Keratinocyte (primary cell): ENCODE measurements around the gene PP2D1. TPM values are rescaled to one million over a fixed set of nuclear protein-coding genes. Genes with fewer than 3 reads are reported as not detected.

Experiments used
- DNase-seq: peaks from one replicate; pipeline ENCODE4 v3.0.0-alpha.2; 2011; ENCODE audit warnings: low read depth, missing footprints, low spot score
- FAIRE-seq: peaks from 2 replicates; lab custom pipeline; 2011; peaks lifted over from hg19 to GRCh38; lab: Jason Lieb, UNC
- H2AFZ ChIP-seq: 2 replicates; pipeline ENCODE4 v1.6.0; 2012; ENCODE audit warnings: low read length, control low read depth, inconsistent platforms; ENCODE audit not compliant: control insufficient read depth
- H3K27ac ChIP-seq: 2 replicates; pipeline ENCODE4 v1.5.1; 2011; ENCODE audit warnings: low read length; ENCODE audit not compliant: control insufficient read depth, insufficient read depth
- H3K27me3 ChIP-seq: 3 replicates; pipeline ENCODE4 v1.6.0; 2011; ENCODE audit warnings: low read length; ENCODE audit not compliant: control insufficient read depth, insufficient read depth; ENCODE audit errors: extremely low read depth
- H3K36me3 ChIP-seq, 2 experiments: 2 replicates in 1 of 2; 3 replicates in 1 of 2; pipeline ENCODE4 v1.5.1; 2011; ENCODE audit warnings: low read length in 2 of 2, mild to moderate bottlenecking in 1 of 2; ENCODE audit not compliant: control insufficient read depth in 2 of 2, insufficient read depth in 2 of 2; ENCODE audit errors: extremely low read depth in 1 of 2
- H3K4me1 ChIP-seq: 3 replicates; pipeline ENCODE4 v1.5.1; 2011; ENCODE audit warnings: low read length; ENCODE audit not compliant: control insufficient read depth, insufficient read depth; ENCODE audit errors: extremely low read depth
- H3K4me2 ChIP-seq: 3 replicates; pipeline ENCODE4 v1.6.0; 2011; ENCODE audit warnings: low read depth, low read length; ENCODE audit not compliant: control insufficient read depth, insufficient read depth; ENCODE audit errors: extremely low read depth
- H3K4me3 ChIP-seq, 3 experiments: fragments of 200-600 bp in 1 of 3; sonication (generic) in 1 of 3; 2 replicates in 2 of 3; 3 replicates in 1 of 3; pipeline ENCODE4 v1.5.1; 2011 to 2016; ENCODE audit warnings: low read length in 3 of 3, mild to moderate bottlenecking in 3 of 3, control low read depth in 2 of 3, inconsistent platforms in 1 of 3, low read depth in 1 of 3, mixed read lengths in 1 of 3, mixed run types in 1 of 3, moderate library complexity in 1 of 3; ENCODE audit not compliant: control insufficient read depth in 2 of 3, insufficient read depth in 2 of 3; ENCODE audit errors: extremely low read depth in 1 of 3
- H3K79me2 ChIP-seq: 2 replicates; pipeline ENCODE4 v1.6.0; 2012; ENCODE audit warnings: low read length; ENCODE audit not compliant: control insufficient read depth, insufficient read depth
- H3K9ac ChIP-seq: 3 replicates; pipeline ENCODE4 v1.6.0; 2011; ENCODE audit warnings: low read length; ENCODE audit not compliant: control insufficient read depth, insufficient read depth; ENCODE audit errors: extremely low read depth
- H3K9me1 ChIP-seq: 3 replicates; pipeline ENCODE4 v1.6.0; 2011; ENCODE audit warnings: low read length; ENCODE audit not compliant: control insufficient read depth, insufficient read depth; ENCODE audit errors: extremely low read depth
- H3K9me3 ChIP-seq: 2 replicates; pipeline ENCODE4 v1.5.1; 2012; ENCODE audit warnings: low read depth, low read length; ENCODE audit not compliant: control insufficient read depth
- H4K20me1 ChIP-seq: 3 replicates; pipeline ENCODE4 v1.6.0; 2011; ENCODE audit warnings: low read length; ENCODE audit not compliant: control insufficient read depth, insufficient read depth; ENCODE audit errors: extremely low read depth
- CTCF ChIP-seq, 3 experiments: IDR thresholded peaks in 1 of 3; conservative IDR thresholded peaks in 1 of 3; optimal IDR thresholded peaks in 1 of 3; 2 replicates in 2 of 3; 3 replicates in 1 of 3; pipeline versions ENCODE3 to v1.5.1; 2011; ENCODE audit warnings: low read length in 3 of 3, mild to moderate bottlenecking in 3 of 3, moderate library complexity in 2 of 3, control low read depth in 1 of 3, inconsistent platforms in 1 of 3; ENCODE audit not compliant: insufficient read depth in 2 of 3; ENCODE audit errors: extremely low read depth in 1 of 3
- EZH2 ChIP-seq: IDR thresholded peaks from one replicate; pipeline ENCODE4 v1.6.1; 2012; ENCODE audit warnings: inconsistent platforms, mild to moderate bottlenecking, low read length, moderate library complexity
- dilution Hi-C: fragments of 300-500 bp; cut with MboI; formaldehyde crosslinking; loops from one replicate; pipeline ENCODE4 v1.7.0; 2020; ENCODE audit warnings: low sequenced_read_pairs; ENCODE audit not compliant: extremely low pct_ligation_motif_present
- polyA plus RNA-seq, 5 experiments: library from polyadenylated mRNA; depleted of rRNA in 3 of 5; stranded (reverse) in 3 of 5; stranded (forward) in 1 of 5; unstranded in 1 of 5; fragments of >200 nt; gene quantifications; 1 replicate in 1 of 5; 2 replicates in 3 of 5; 3 replicates in 1 of 5; pipeline versions ENCODE4 v1.2.1 to v1.2.3, GENCODE V29; 2011 to 2012; ENCODE audit warnings: missing spikeins in 2 of 5, low read depth in 1 of 5, low replicate concordance in 1 of 5

The PP2D1 gene
- polyA plus RNA-seq, 1 donor (not counting 4 experiments of a cell fraction or from before 2014, with no cell fraction given): not detected

- no peak overlapping the region for H3K27ac ChIP-seq
- H3K79me2 ChIP-seq: no peaks in the 10 kb centered on the region
- H3K9ac ChIP-seq: no peak overlapping the region
- no peaks in the 10 kb centered on the region for H4K20me1 ChIP-seq
- no peak overlapping the region for H2AFZ ChIP-seq
- TF ChIP-seq CTCF (optimal IDR thresholded peaks at IDR 0.05 in 1 of 3, IDR thresholded peaks at IDR 0.05 in 1 of 3, conservative IDR thresholded peaks at IDR 0.05 in 1 of 3; ENCODE audit: extremely low read depth in 1 of 3, insufficient read depth in 2 of 3, low read length in 3 of 3): no peak
- no peak for TF ChIP-seq EZH2
- DNase-seq (no peak), FAIRE-seq (no peak)
- H3K9me1 ChIP-seq: no peaks in the 10 kb centered on the region
- no peaks in the 10 kb centered on the region for H3K36me3 ChIP-seq
- H3K4me1 ChIP-seq: peaks cover 51% of the 10 kb centered on the region
- H3K9me3 ChIP-seq: no peaks in the 10 kb centered on the region
- dilution Hi-C loops: no loop called here
- H3K27me3 ChIP-seq: no peaks in the 10 kb centered on the region
- no peak overlapping the region for H3K4me2 ChIP-seq
- H3K4me3 ChIP-seq: no peak overlapping the region
These were observed 47.9 kb upstream of the PP2D1 start for GRCh38 chr3:20059929-20060328.

DNA sequence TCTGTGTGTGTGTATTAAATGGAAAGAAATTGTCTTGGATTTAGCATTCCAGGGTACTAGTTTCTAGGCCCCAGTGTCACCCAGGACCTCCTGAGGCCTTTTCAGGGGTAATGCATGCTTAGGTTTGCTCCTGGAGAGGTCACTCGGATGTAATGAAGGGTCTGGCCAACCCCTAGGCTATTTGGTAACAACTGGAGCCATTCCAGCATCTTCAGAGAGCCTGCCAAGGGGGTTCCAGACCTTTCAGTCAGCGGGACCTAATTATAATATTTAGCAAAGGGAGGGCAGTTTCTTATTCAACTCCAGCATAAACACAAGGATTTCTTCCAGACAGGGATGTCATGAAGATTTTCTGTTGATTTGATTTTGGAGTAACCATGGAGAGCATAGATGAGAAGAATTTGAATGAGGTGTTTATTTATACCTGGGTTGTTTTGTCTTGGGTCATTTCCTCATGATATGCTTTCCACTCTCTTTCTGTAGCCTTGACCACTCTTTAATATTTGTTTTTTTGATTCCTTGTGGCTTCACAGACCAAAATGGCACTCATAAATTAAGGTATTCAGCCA is 45.6 kb upstream of the PP2D1 start:
- Histone ChIP-seq H4K20me1 (no peaks in the 10 kb centered on the region), H3K9me3 (no peaks in the 10 kb centered on the region), H3K79me2 (no peaks in the 10 kb centered on the region), H3K27me3 (no peaks in the 10 kb centered on the region), H3K9me1 (no peaks in the 10 kb centered on the region), H3K36me3 (no peaks in the 10 kb centered on the region), H3K4me2 (peak overlapping the region; percentile 38), H3K4me1 (peaks cover 47% of the 10 kb centered on the region), H3K9ac (peak overlapping the region; percentile 15), H3K27ac (peak overlapping the region; percentile 64), H2AFZ (no peak overlapping the region), H3K4me3 (no peak overlapping the region)
- dilution Hi-C loops: no loop called here
- TF ChIP-seq CTCF (optimal IDR thresholded peaks at IDR 0.05 in 1 of 3, IDR thresholded peaks at IDR 0.05 in 1 of 3, conservative IDR thresholded peaks at IDR 0.05 in 1 of 3; ENCODE audit: extremely low read depth in 1 of 3, insufficient read depth in 2 of 3, low read length in 3 of 3): no peak
- TF ChIP-seq EZH2: no peak
- DNase-seq (no peak), FAIRE-seq (no peak)
